Neural progenitor cell (in vitro differentiated cells): ENCODE measurements around the gene TYR. TPM values are rescaled to one million over a fixed set of nuclear protein-coding genes. Genes with fewer than 3 reads are reported as not detected.

Experiments used
- DNase-seq: peaks from one replicate; pipeline ENCODE4 v3.0.0-alpha.2; 2016; ENCODE audit warnings: low spot score
- H2AFZ ChIP-seq: fragments of 200-600 bp; sonication (generic); replicated peaks from 2 replicates; pipeline ENCODE4 v1.6.1; 2016; ENCODE audit warnings: antibody characterized with exemption
- H3F3A ChIP-seq: fragments of 200-600 bp; sonication (generic); 2 replicates; pipeline ENCODE4 v1.6.1; 2016; ENCODE audit warnings: antibody characterized with exemption, low read depth
- H3K27ac ChIP-seq: fragments of 200-600 bp; sonication (generic); 2 replicates; pipeline ENCODE4 v1.5.1; 2016; ENCODE audit warnings: mild to moderate bottlenecking
- H3K27me3 ChIP-seq: fragments of 200-600 bp; sonication (generic); 2 replicates; pipeline ENCODE4 v1.6.1; 2016; ENCODE audit warnings: mild to moderate bottlenecking, moderate library complexity
- H3K36me3 ChIP-seq: fragments of 200-600 bp; sonication (generic); 2 replicates; pipeline ENCODE4 v1.5.1; 2016
- H3K4me1 ChIP-seq: fragments of 200-600 bp; sonication (generic); 2 replicates; pipeline ENCODE4 v1.6.1; 2016; ENCODE audit warnings: mixed run types
- H3K4me2 ChIP-seq: fragments of 200-600 bp; sonication (generic); 2 replicates; pipeline ENCODE4 v1.6.1; 2016
- H3K4me3 ChIP-seq: fragments of 200-600 bp; sonication (generic); 2 replicates; pipeline ENCODE4 v1.5.1; 2016
- H3K79me2 ChIP-seq: fragments of 200-600 bp; sonication (generic); 2 replicates; pipeline ENCODE4 v1.6.1; 2016; ENCODE audit warnings: low read depth
- H3K9ac ChIP-seq: fragments of 200-600 bp; sonication (generic); 2 replicates; pipeline ENCODE4 v1.6.1; 2016
- H3K9me3 ChIP-seq: fragments of 200-600 bp; sonication (generic); 2 replicates; pipeline ENCODE4 v1.5.1; 2016; ENCODE audit warnings: low read depth
- H4K20me1 ChIP-seq: fragments of 200-600 bp; sonication (generic); 2 replicates; pipeline ENCODE4 v1.6.1; 2016; ENCODE audit warnings: low read depth
- H3K27ac Mint-ChIP-seq: 3 replicates; pipeline ENCODE4 v1.8.0; 2021; ENCODE audit warnings: mixed read lengths
- H3K27me3 Mint-ChIP-seq: 2 replicates; pipeline ENCODE4 v1.8.0; 2022; ENCODE audit warnings: low read depth, mild to moderate bottlenecking, inconsistent platforms, moderate library complexity, mixed read lengths; ENCODE audit not compliant: insufficient read depth
- H3K36me3 Mint-ChIP-seq: 3 replicates; pipeline ENCODE4 v1.8.0; 2021; ENCODE audit warnings: mixed read lengths
- H3K4me1 Mint-ChIP-seq: 3 replicates; pipeline ENCODE4 v1.8.0; 2021; ENCODE audit warnings: mixed read lengths
- H3K4me3 Mint-ChIP-seq: 3 replicates; pipeline ENCODE4 v1.8.0; 2021; ENCODE audit warnings: mild to moderate bottlenecking, moderate library complexity, mixed read lengths
- H3K9me3 Mint-ChIP-seq: 3 replicates; pipeline ENCODE4 v1.8.0; 2020; ENCODE audit warnings: mixed read lengths
- CTCF ChIP-seq: fragments of 200-600 bp; sonication (generic); IDR thresholded peaks from 2 replicates; pipeline ENCODE4 v1.5.1; 2017; ENCODE audit warnings: antibody characterized with exemption, mild to moderate bottlenecking
- EZH2 ChIP-seq: fragments of 200-600 bp; sonication (generic); IDR thresholded peaks from 2 replicates; pipeline ENCODE4 v1.6.1; 2017; ENCODE audit warnings: antibody characterized with exemption, mild to moderate bottlenecking, moderate library complexity
- EZH2phosphoT487 ChIP-seq: fragments of 200-600 bp; sonication (generic); IDR thresholded peaks from 2 replicates; pipeline ENCODE4 v1.6.1; 2017; ENCODE audit warnings: antibody characterized with exemption
- total RNA-seq: library from RNA; depleted of rRNA; stranded (reverse); fragments of >200 nt; gene quantifications from 2 replicates; pipeline ENCODE4 v1.2.3, GENCODE V29; 2015; ENCODE audit warnings: low replicate concordance

Gene TYR
- total RNA-seq, 1 donor from 2014 or later, result not detected

- no peaks in the 10 kb centered on the region for H3K9me3 ChIP-seq
- TF ChIP-seq EZH2 (no peak), CTCF (no peak), EZH2phosphoT487 (no peak)
- no peak overlapping the region for H3K27ac ChIP-seq
- H3K4me1 ChIP-seq, result no peaks in the 10 kb centered on the region
- no peak overlapping the region for H3K9ac ChIP-seq
- no peaks in the 10 kb centered on the region for H3F3A ChIP-seq
- no peaks in the 10 kb centered on the region for H3K36me3 ChIP-seq
- peak; percentile 6 for DNase-seq
- Mint-ChIP-seq H3K4me3 (no peak overlapping the region), H3K27ac (no peak overlapping the region), H3K4me1 (no peaks in the 10 kb centered on the region), H3K27me3 (no peaks in the 10 kb centered on the region), H3K36me3 (no peaks in the 10 kb centered on the region), H3K9me3 (peaks cover 2% of the 10 kb centered on the region)
- H4K20me1 ChIP-seq, result no peaks in the 10 kb centered on the region
- no peak overlapping the region for H3K4me3 ChIP-seq
- peak overlapping the region; percentile 38 for H2AFZ ChIP-seq
- no peaks in the 10 kb centered on the region for H3K79me2 ChIP-seq
- H3K4me2 ChIP-seq, result no peak overlapping the region
- no peaks in the 10 kb centered on the region for H3K27me3 ChIP-seq
Measured at GRCh38 chr11:89203814-89204213, 26.1 kb downstream of the TYR start.

- Histone ChIP-seq H3K27me3 (no peaks in the 10 kb centered on the region), H3K9ac (no peak overlapping the region), H3K27ac (no peak overlapping the region), H3K4me3 (no peak overlapping the region), H3K79me2 (no peaks in the 10 kb centered on the region), H3K4me2 (no peak overlapping the region), H3K4me1 (no peaks in the 10 kb centered on the region), H3F3A (no peaks in the 10 kb centered on the region), H3K9me3 (no peaks in the 10 kb centered on the region), H3K36me3 (no peaks in the 10 kb centered on the region), H4K20me1 (no peaks in the 10 kb centered on the region), H2AFZ (no peak overlapping the region)
- TF ChIP-seq CTCF, result peak; percentile 5
- TF ChIP-seq EZH2phosphoT487, result no peak
- Mint-ChIP-seq H3K36me3 (no peaks in the 10 kb centered on the region), H3K9me3 (peaks cover 2% of the 10 kb centered on the region), H3K4me3 (no peak overlapping the region), H3K4me1 (no peaks in the 10 kb centered on the region), H3K27me3 (no peaks in the 10 kb centered on the region), H3K27ac (no peak overlapping the region)
- DNase-seq, result no peak
Measured at GRCh38 chr11:89205378-89205777, 27.7 kb downstream of the TYR start.

GRCh38 chr11:89220684-89221339, 43.1 kb downstream of the TYR start:
- Mint-ChIP-seq H3K4me1 (no peaks in the 10 kb centered on the region), H3K27me3 (no peaks in the 10 kb centered on the region), H3K4me3 (no peak overlapping the region)

More at GRCh38 chr11:89220684-89221339, 43.1 kb downstream of the TYR start:
- Histone ChIP-seq H3K4me2 (no peak overlapping the region), H3K79me2 (no peaks in the 10 kb centered on the region), H3K4me3 (no peak overlapping the region), H3F3A (no peaks in the 10 kb centered on the region), H4K20me1 (no peaks in the 10 kb centered on the region), H3K9ac (no peak overlapping the region), H3K27me3 (no peaks in the 10 kb centered on the region), H3K9me3 (no peaks in the 10 kb centered on the region), H3K36me3 (no peaks in the 10 kb centered on the region), H3K27ac (no peak overlapping the region), H2AFZ (no peak overlapping the region), H3K4me1 (no peaks in the 10 kb centered on the region)
- Mint-ChIP-seq H3K36me3 (no peaks in the 10 kb centered on the region), H3K27ac (no peak overlapping the region), H3K9me3 (no peaks in the 10 kb centered on the region)
- TF ChIP-seq CTCF (no peak), EZH2 (no peak), EZH2phosphoT487 (no peak)
- DNase-seq, result no peak
